Measurements from ENCODE around the gene NID2. TPM values are rescaled to one million over a fixed set of nuclear protein-coding genes. Genes with fewer than 3 reads are reported as not detected.

Gene NID2
- total and polyA plus RNA-seq, 4 donors = 2.3 to 23.3 (median 10.1) TPM

DNA sequence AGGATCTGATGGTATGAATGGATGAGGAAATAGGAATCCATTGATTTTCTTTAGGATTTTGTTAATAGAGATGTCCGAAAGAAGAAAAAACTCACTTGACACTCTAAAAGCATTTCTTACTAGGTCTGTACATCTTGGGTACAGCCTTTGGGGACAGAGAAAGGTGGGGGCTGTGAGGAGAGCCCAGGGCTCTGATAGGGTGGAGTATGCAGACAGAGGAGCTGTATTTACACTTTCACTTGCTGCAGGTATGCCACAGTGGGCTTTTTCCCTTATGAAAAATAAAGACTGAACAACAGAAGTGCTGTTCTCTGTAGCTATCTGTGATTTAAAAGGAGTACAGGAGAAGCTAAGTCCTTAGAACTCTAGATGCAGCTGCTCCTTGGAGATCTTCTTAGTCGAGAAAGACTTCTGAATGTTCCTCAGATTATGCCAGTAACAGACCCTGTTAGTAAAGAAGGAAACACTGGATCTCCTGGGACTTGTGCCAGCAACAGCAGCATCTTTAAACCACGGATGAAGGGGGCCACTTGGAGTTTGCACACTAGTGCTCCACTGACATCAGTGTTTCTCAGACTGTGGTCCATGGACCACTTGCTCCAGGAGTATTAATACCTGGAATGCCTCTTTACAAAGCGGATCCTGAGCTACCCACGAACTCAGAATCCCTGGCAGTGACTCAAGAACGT lies 98.9 kb downstream of the NID2 start (continued):
- TF ChIP-seq, protein P1, sequence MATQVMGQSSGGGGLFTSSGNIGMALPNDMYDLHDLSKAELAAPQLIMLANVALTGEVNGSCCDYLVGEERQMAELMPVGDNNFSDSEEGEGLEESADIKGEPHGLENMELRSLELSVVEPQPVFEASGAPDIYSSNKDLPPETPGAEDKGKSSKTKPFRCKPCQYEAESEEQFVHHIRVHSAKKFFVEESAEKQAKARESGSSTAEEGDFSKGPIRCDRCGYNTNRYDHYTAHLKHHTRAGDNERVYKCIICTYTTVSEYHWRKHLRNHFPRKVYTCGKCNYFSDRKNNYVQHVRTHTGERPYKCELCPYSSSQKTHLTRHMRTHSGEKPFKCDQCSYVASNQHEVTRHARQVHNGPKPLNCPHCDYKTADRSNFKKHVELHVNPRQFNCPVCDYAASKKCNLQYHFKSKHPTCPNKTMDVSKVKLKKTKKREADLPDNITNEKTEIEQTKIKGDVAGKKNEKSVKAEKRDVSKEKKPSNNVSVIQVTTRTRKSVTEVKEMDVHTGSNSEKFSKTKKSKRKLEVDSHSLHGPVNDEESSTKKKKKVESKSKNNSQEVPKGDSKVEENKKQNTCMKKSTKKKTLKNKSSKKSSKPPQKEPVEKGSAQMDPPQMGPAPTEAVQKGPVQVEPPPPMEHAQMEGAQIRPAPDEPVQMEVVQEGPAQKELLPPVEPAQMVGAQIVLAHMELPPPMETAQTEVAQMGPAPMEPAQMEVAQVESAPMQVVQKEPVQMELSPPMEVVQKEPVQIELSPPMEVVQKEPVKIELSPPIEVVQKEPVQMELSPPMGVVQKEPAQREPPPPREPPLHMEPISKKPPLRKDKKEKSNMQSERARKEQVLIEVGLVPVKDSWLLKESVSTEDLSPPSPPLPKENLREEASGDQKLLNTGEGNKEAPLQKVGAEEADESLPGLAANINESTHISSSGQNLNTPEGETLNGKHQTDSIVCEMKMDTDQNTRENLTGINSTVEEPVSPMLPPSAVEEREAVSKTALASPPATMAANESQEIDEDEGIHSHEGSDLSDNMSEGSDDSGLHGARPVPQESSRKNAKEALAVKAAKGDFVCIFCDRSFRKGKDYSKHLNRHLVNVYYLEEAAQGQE (IDR thresholded peaks at IDR 0.05) = no peak

DNA sequence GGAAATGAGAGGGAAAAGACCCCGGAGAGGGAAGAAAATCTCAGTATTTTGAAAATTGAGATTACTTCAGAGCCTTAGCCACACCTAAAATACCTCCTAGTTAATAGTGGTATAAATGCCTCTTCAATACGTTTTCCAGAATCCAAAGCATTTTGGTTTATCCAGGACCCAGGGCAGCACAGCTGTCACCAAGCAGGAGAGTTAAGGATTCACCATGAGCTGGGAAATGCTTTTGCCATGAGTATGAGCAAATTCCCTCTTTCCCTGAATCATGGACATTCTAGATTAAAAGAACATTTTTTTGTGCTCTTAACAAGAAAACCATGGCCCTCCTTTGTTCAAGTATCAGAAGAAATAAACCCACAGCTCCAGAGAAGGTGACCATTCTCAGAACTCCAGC lies 101.3 kb downstream of the NID2 start:
- Histone ChIP-seq H3K4me3 (ENCODE audit: low read depth in 1 of 3, low read length in 3 of 3) (no peak overlapping the region), H3K4me1 (ENCODE audit: control insufficient read depth in 4 of 4, insufficient read depth in 4 of 4, low read length in 3 of 4) (no peaks in the 10 kb centered on the region), H3K9ac (ENCODE audit: low read depth in 1 of 2, low read length in 2 of 2) (no peak overlapping the region), H3K27me3 (ENCODE audit: control insufficient read depth in 4 of 4, insufficient read depth in 4 of 4, low read length in 3 of 4) (peaks cover 0 to 4% (median 0%) of the 10 kb centered on the region in 4 donors), H3K36me3 (ENCODE audit: control insufficient read depth in 4 of 4, insufficient read depth in 3 of 4, low read depth in 1 of 4, low read length in 3 of 4) (no peaks in the 10 kb centered on the region), H3K27ac (ENCODE audit: low read depth in 1 of 2, low read length in 2 of 2) (no peak overlapping the region), H3K9me3 (ENCODE audit: control insufficient read depth in 4 of 4, low read length in 3 of 4) (no peaks in the 10 kb centered on the region)
- DNase-seq (ENCODE audit: low spot score) = no peak
- WGBS = 76% methylated on average over 2 of the region's 2 CpGs
- TF ChIP-seq RAD21 (IDR thresholded peaks at IDR 0.05) (no peak), SP1 (IDR thresholded peaks at IDR 0.05) (no peak), TAF1 (conservative IDR thresholded peaks at IDR 0.05) (no peak), GABPA (IDR thresholded peaks at IDR 0.05 in 1 of 2, conservative IDR thresholded peaks at IDR 0.05 in 1 of 2) (no peak), RXRA (IDR thresholded peaks at IDR 0.05) (no peak), HNF4G (IDR thresholded peaks at IDR 0.05) (no peak), YY1 (IDR thresholded peaks at IDR 0.05) (no peak), FOXA2 (IDR thresholded peaks at IDR 0.05) (no peak), FOXA1 (IDR thresholded peaks at IDR 0.05) (no peak), EGR1 (IDR thresholded peaks at IDR 0.05; ENCODE audit: low read depth in 2 of 2) (no peak)
- TF ChIP-seq, protein P2, sequence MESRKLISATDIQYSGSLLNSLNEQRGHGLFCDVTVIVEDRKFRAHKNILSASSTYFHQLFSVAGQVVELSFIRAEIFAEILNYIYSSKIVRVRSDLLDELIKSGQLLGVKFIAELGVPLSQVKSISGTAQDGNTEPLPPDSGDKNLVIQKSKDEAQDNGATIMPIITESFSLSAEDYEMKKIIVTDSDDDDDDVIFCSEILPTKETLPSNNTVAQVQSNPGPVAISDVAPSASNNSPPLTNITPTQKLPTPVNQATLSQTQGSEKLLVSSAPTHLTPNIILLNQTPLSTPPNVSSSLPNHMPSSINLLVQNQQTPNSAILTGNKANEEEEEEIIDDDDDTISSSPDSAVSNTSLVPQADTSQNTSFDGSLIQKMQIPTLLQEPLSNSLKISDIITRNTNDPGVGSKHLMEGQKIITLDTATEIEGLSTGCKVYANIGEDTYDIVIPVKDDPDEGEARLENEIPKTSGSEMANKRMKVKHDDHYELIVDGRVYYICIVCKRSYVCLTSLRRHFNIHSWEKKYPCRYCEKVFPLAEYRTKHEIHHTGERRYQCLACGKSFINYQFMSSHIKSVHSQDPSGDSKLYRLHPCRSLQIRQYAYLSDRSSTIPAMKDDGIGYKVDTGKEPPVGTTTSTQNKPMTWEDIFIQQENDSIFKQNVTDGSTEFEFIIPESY (IDR thresholded peaks at IDR 0.05) = no peak
- TF ChIP-seq, protein P3, sequence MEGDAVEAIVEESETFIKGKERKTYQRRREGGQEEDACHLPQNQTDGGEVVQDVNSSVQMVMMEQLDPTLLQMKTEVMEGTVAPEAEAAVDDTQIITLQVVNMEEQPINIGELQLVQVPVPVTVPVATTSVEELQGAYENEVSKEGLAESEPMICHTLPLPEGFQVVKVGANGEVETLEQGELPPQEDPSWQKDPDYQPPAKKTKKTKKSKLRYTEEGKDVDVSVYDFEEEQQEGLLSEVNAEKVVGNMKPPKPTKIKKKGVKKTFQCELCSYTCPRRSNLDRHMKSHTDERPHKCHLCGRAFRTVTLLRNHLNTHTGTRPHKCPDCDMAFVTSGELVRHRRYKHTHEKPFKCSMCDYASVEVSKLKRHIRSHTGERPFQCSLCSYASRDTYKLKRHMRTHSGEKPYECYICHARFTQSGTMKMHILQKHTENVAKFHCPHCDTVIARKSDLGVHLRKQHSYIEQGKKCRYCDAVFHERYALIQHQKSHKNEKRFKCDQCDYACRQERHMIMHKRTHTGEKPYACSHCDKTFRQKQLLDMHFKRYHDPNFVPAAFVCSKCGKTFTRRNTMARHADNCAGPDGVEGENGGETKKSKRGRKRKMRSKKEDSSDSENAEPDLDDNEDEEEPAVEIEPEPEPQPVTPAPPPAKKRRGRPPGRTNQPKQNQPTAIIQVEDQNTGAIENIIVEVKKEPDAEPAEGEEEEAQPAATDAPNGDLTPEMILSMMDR (IDR thresholded peaks at IDR 0.05; ENCODE audit: low read depth, low read length, missing input control) = no peak
- TF ChIP-seq, protein P4, sequence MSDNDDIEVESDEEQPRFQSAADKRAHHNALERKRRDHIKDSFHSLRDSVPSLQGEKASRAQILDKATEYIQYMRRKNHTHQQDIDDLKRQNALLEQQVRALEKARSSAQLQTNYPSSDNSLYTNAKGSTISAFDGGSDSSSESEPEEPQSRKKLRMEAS (IDR thresholded peaks at IDR 0.05) = no peak

Measured in liver (tissue), 9 donors.